GM12878 (cell line): ENCODE results near the gene ATP1B1. TPM values are rescaled to one million over a fixed set of nuclear protein-coding genes. Genes with fewer than 3 reads are reported as not detected.

Source experiments
- ATAC-seq: fragments of 200-7000 bp; cut with Tn5 transposase; 3 replicates; pipeline ENCODE4 v1.9.1; 2020; ENCODE audit warnings: mild to moderate bottlenecking, moderate library complexity
- BruUV-seq: library from RNA; stranded (reverse); fragments of 400-500 nt; replicated peaks from 2 replicates; lab custom pipeline; 2021; lab: Mats Ljungman, UMichigan
- CTCF ChIA-PET: fragments of 300-600 bp; sonication (Branson Sonifier 250); formaldehyde crosslinking; extraction: SDS; loops from one replicate; lab custom pipeline; 2021; ENCODE audit warnings: inconsistent platforms; lab: Yijun Ruan, JAX
- POLR2A ChIA-PET: fragments of 350-600 bp; formaldehyde crosslinking; extraction: SDS; loops from one replicate; lab custom pipeline; 2021; ENCODE audit warnings: inconsistent platforms; lab: Charles Lee
- RAD21 ChIA-PET: fragments of 300-600 bp; sonication (Branson Sonifier 250); formaldehyde crosslinking; loops from one replicate; lab custom pipeline; 2023; ENCODE audit warnings: antibody characterized with exemption; ENCODE audit not compliant: unreplicated experiment; lab: Charles Lee
- SMC1A ChIA-PET: fragments of 300-600 bp; sonication (Branson Sonifier 250); formaldehyde crosslinking; loops from one replicate; lab custom pipeline; 2023; ENCODE audit not compliant: unreplicated experiment, uncharacterized antibody; lab: Charles Lee
- DNase-seq: peaks from one replicate; pipeline ENCODE4 v3.0.0-alpha.2; 2011; ENCODE audit warnings: low read depth, low spot score
- FAIRE-seq: peaks from 3 replicates; lab custom pipeline; 2011; peaks lifted over from hg19 to GRCh38; lab: Jason Lieb, UNC
- H2AFZ ChIP-seq: 2 replicates; pipeline ENCODE4 v1.6.0; 2011; ENCODE audit warnings: low read depth, low read length, control low read depth; ENCODE audit not compliant: control insufficient read depth
- H3K27ac ChIP-seq: 2 replicates; pipeline ENCODE4 v1.5.1; 2011; ENCODE audit warnings: control low read depth; ENCODE audit not compliant: control insufficient read depth, insufficient read depth
- H3K27me3 ChIP-seq, 2 experiments: replicated peaks in 1 of 2; 2 replicates each; pipeline versions ENCODE4 v1.6.0 to v1.6.1; 2011; ENCODE audit warnings: low read length in 1 of 2; ENCODE audit not compliant: control insufficient read depth in 2 of 2, insufficient read depth in 2 of 2
- H3K36me3 ChIP-seq, 2 experiments: 2 replicates each; pipeline ENCODE4 v1.5.1; 2011; ENCODE audit warnings: low read length in 1 of 2; ENCODE audit not compliant: control insufficient read depth in 2 of 2, insufficient read depth in 2 of 2
- H3K4me1 ChIP-seq: 2 replicates; pipeline ENCODE4 v1.6.1; 2011; ENCODE audit warnings: mild to moderate bottlenecking, low read length, moderate library complexity, mixed read lengths; ENCODE audit not compliant: control insufficient read depth, insufficient read depth
- H3K4me2 ChIP-seq: 2 replicates; pipeline ENCODE4 v1.6.0; 2011; ENCODE audit warnings: control low read depth; ENCODE audit not compliant: control insufficient read depth, insufficient read depth
- H3K4me3 ChIP-seq: fragments of 200-600 bp; sonication (generic); 2 replicates; pipeline ENCODE4 v1.5.1; 2016
- H3K79me2 ChIP-seq: 2 replicates; pipeline ENCODE4 v1.6.0; 2011; ENCODE audit warnings: low read length; ENCODE audit not compliant: control insufficient read depth, insufficient read depth
- H3K9ac ChIP-seq: 2 replicates; pipeline ENCODE4 v1.8.0; 2011; ENCODE audit warnings: low read length, control low read depth, mixed read lengths; ENCODE audit not compliant: control insufficient read depth, insufficient read depth
- H3K9me3 ChIP-seq: replicated peaks from 3 replicates; pipeline ENCODE4 v1.5.1; 2011; ENCODE audit warnings: mild to moderate bottlenecking, low read length; ENCODE audit not compliant: control insufficient read depth, insufficient read depth
- H4K20me1 ChIP-seq: 2 replicates; pipeline ENCODE4 v1.6.0; 2011; ENCODE audit not compliant: control insufficient read depth, insufficient read depth
- CBX3 ChIP-seq: fragments of 200-600 bp; sonication (generic); IDR thresholded peaks from 2 replicates; pipeline ENCODE4 v1.6.1; 2016; ENCODE audit warnings: low read depth, borderline replicate concordance
- CHD2 ChIP-seq: IDR thresholded peaks from 2 replicates; pipeline ENCODE4 v1.6.1; 2011; ENCODE audit warnings: low read depth, low read length, improper control_type of control experiment, borderline replicate concordance
- EZH2 ChIP-seq: IDR thresholded peaks from 2 replicates; pipeline ENCODE4 v1.6.1; 2012; ENCODE audit warnings: low read depth, mild to moderate bottlenecking, control low read depth, inconsistent platforms, low read length, borderline replicate concordance; ENCODE audit not compliant: control insufficient read depth
- FOXM1 ChIP-seq: IDR thresholded peaks from 2 replicates; pipeline ENCODE4 v1.6.1; 2012; ENCODE audit warnings: low read depth, mild to moderate bottlenecking, inconsistent platforms, low read length, moderate library complexity
- MAX ChIP-seq: IDR thresholded peaks from 2 replicates; pipeline ENCODE4 v1.6.1; 2012; ENCODE audit warnings: low read depth, low read length, improper control_type of control experiment
- NR2C1 ChIP-seq: fragments of 450-650 bp; IDR thresholded peaks from 2 replicates; pipeline ENCODE4 v1.6.1; 2017; ENCODE audit warnings: antibody characterized with exemption, mild to moderate bottlenecking, moderate library complexity
- POU2F2 ChIP-seq: IDR thresholded peaks from 3 replicates; pipeline ENCODE4 v1.6.1; 2011; ENCODE audit warnings: low read depth, mild to moderate bottlenecking, low read length, borderline replicate concordance
- WGBS: methylation state at CpG from one replicate; pipeline ENCODE4 v1.1.6; 2016; ENCODE audit warnings: low lambda C conversion rate; ENCODE audit not compliant: insufficient replicate concordance, insufficient coverage; ENCODE audit errors: missing lambda C conversion rate; 5-methylcytosine and 5-hydroxymethylcytosine counted together
- in situ Hi-C: fragments of 300-500 bp; cut with MboI; formaldehyde crosslinking; loops from 9 replicates; pipeline ENCODE4 v1.14.3; 2018; ENCODE audit warnings: mixed read lengths
- intact Hi-C: fragments of 100-400 bp; cut with micrococcal nuclease; formaldehyde crosslinking; loops from one replicate; pipeline ENCODE4 v1.14.2; 2022; ENCODE audit not compliant: unreplicated experiment
- polyA plus RNA-seq, 11 experiments: library from polyadenylated mRNA; depleted of rRNA in 4 of 11; unstranded in 6 of 11; stranded (reverse) in 5 of 11; fragments of >200 nt; fragmentation: Nextera tagmentation in 4 of 11; fragmentation: Illumina TruSeq in 1 of 11; extraction: Ambion mirVana in 4 of 11; extraction: Trizol in 1 of 11; gene quantifications; 1 replicate in 1 of 11; 2 replicates in 10 of 11; pipeline versions ENCODE4 v1.2.1 to v1.2.3, GENCODE V29; 2011 to 2016; ENCODE audit warnings: inconsistent platforms in 2 of 11, missing spikeins in 2 of 11, low read depth in 1 of 11
- total RNA-seq, 4 experiments: library from RNA; depleted of rRNA in 3 of 4; stranded (reverse); fragments of >200 nt in 3 of 4; fragmentation: Illumina TruSeq in 1 of 4; extraction: Trizol in 1 of 4; gene quantifications; 2 replicates each; pipeline versions ENCODE4 v1.2.1 to v1.2.3, GENCODE V29; 2013 to 2021

The ATP1B1 gene
- total and polyA plus RNA-seq, 10 of the 15 experiments (the other 5 are each of a cell fraction or from before 2014, with no cell fraction given) = 0.84 to 14.0 (median 1.4) TPM

- ChIA-PET RAD21 (interaction anchor here (0.8 kb wide), 1 partner anchor 12 kb away, joined by 4 read pairs; no protein-coding TSS in a partner anchor), SMC1A (interaction anchor here (0.7 to 3.0 kb wide), 8 partner anchors 8 to 546 kb away, joined by 3 to 13 read pairs (median 4); partner anchors contain the start of genes BLZF1 and NME7)
Observed at GRCh38 chr1:169149555-169150286, 43.2 kb downstream of the ATP1B1 start.

More at GRCh38 chr1:169149555-169150286, 43.2 kb downstream of the ATP1B1 start:
- Histone ChIP-seq H2AFZ (no peak overlapping the region), H3K36me3 (no peaks in the 10 kb centered on the region), H3K79me2 (no peaks in the 10 kb centered on the region), H3K4me3 (no peak overlapping the region), H4K20me1 (no peaks in the 10 kb centered on the region), H3K9ac (no peak overlapping the region), H3K27ac (no peak overlapping the region), H3K4me1 (no peaks in the 10 kb centered on the region), H3K27me3 (no peaks in the 10 kb centered on the region), H3K4me2 (no peak overlapping the region), H3K9me3 (no peaks in the 10 kb centered on the region)
- 58% methylated on average over 2 of the region's 2 CpGs for WGBS
- in situ Hi-C loops = no loop called here
- intact Hi-C loops = no loop called here
- POLR2A ChIA-PET = interaction anchor here (0.6 to 1.0 kb wide), 2 partner anchors 35 to 42 kb away, joined by 3 read pairs; no protein-coding TSS in a partner anchor
- CTCF ChIA-PET = interaction anchor here (0.6 to 2.1 kb wide), 6 partner anchors 12 to 1902 kb away, joined by 3 to 5 read pairs (median 4); no protein-coding TSS in a partner anchor
- DNase-seq = no peak
- no peak for FAIRE-seq
- no peak for TF ChIP-seq MAX
- no peak for TF ChIP-seq NR2C1
- no peak for TF ChIP-seq FOXM1
- TF ChIP-seq CBX3 = no peak
- no peak for TF ChIP-seq POU2F2
- no peak for TF ChIP-seq EZH2
- TF ChIP-seq CHD2 = no peak
- BruUV-seq = no TSS peak
- no peak for ATAC-seq
